Measurements from ENCODE around the gene DKC1. TPM values are rescaled to one million over a fixed set of nuclear protein-coding genes. Genes with fewer than 3 reads are reported as not detected.

Gene DKC1
- total RNA-seq, 4 donors from 2014 or later: 22.8 to 128 (median 39.0) TPM

DNA sequence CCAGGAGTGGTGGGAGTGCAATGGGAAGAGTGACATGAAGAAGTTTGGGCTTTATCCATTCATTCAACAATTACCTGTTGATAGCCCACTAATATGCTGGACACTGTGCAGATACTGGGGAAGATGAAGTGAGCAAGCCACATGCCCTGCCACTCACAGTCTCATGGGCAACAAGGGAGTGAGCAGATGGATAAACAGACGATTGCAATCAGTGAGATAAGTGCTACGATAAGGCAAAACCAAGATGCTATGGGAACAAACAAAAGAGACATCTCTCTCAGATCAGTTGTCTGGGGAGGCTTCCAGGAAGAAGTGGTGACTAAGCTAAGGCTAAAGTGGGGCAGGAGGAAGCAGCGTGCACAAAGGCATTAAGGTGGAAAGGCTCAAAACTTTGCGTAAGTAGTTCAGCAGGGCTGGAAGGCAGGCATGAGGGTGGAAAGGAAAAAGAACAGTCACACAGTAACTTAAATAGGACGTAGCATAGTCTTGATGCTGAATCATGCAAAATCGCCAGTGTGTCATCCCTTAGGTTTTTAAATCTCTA lies 43.5 kb upstream of the DKC1 start:
- H3K4me3 ChIP-seq: no peak overlapping the region

DNA sequence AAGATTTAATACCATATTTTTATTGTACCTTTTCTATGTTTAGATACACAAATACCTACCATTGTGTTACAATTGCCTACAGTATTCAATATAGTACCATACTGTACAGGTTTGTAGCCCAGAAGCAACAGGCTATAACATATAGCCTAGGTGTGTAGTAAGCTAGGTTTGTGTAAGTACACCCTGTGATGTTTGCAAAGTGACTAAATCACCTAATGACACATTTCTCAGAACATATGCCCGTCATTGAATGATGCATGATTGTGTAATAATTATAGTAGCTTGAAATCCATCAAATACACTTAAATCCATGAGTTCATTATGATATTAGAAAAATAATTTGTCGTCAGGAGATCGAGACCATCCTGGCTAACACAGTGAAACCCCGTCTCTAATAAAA lies 42.6 kb upstream of the DKC1 start:
- Histone ChIP-seq H3K4me3 (no peak overlapping the region), H3K36me3 (no peaks in the 10 kb centered on the region), H3K4me1 (no peaks in the 10 kb centered on the region), H3K27ac (no peak overlapping the region), H3K27me3 (no peaks in the 10 kb centered on the region), H3K9me3 (no peaks in the 10 kb centered on the region)
- TF ChIP-seq, protein P1, sequence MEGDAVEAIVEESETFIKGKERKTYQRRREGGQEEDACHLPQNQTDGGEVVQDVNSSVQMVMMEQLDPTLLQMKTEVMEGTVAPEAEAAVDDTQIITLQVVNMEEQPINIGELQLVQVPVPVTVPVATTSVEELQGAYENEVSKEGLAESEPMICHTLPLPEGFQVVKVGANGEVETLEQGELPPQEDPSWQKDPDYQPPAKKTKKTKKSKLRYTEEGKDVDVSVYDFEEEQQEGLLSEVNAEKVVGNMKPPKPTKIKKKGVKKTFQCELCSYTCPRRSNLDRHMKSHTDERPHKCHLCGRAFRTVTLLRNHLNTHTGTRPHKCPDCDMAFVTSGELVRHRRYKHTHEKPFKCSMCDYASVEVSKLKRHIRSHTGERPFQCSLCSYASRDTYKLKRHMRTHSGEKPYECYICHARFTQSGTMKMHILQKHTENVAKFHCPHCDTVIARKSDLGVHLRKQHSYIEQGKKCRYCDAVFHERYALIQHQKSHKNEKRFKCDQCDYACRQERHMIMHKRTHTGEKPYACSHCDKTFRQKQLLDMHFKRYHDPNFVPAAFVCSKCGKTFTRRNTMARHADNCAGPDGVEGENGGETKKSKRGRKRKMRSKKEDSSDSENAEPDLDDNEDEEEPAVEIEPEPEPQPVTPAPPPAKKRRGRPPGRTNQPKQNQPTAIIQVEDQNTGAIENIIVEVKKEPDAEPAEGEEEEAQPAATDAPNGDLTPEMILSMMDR (IDR thresholded peaks at IDR 0.05): no peak
- no peak for TF ChIP-seq POLR2A (IDR thresholded peaks at IDR 0.05)
- no peak for DNase-seq

More for the DNA sequence above, 43.5 kb upstream of the DKC1 start:
- H3K4me1 ChIP-seq: no peaks in the 10 kb centered on the region
- no peak for DNase-seq
- H3K9me3 ChIP-seq: no peaks in the 10 kb centered on the region
- peak overlapping the region in 1 of 4 donors; percentile 32 for H3K27ac ChIP-seq
- H3K36me3 ChIP-seq: no peaks in the 10 kb centered on the region
- H3K27me3 ChIP-seq: no peaks in the 10 kb centered on the region
- TF ChIP-seq, protein P1 (IDR thresholded peaks at IDR 0.05): no peak
- no peak for TF ChIP-seq POLR2A (IDR thresholded peaks at IDR 0.05)

DNA sequence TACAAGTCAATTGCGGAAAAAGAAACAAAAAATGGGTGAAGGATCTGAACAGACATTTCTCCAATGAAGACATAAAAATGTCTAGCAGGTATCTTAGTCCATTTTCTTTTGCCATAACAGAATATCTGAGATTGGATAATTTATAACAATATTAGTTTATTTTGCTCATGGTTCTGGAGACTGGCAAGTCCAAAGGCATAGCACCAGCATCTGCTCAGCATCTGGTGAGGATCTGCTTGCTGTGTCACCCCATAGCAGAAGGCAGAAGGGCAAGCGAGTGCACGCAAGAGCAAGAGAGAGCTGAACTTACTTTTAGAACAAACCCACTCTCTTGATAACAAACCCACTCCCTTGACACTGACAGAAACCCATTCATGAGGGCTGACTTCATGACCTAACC lies 41.5 kb upstream of the DKC1 start:
- H3K36me3 ChIP-seq: no peaks in the 10 kb centered on the region
- no peaks in the 10 kb centered on the region for H3K4me1 ChIP-seq
- DNase-seq: no peak
- TF ChIP-seq, protein P1 (IDR thresholded peaks at IDR 0.05): no peak
- no peak for TF ChIP-seq POLR2A (IDR thresholded peaks at IDR 0.05)
- H3K4me3 ChIP-seq: no peak overlapping the region
- H3K9me3 ChIP-seq: no peaks in the 10 kb centered on the region
- H3K27me3 ChIP-seq: no peaks in the 10 kb centered on the region
- no peak overlapping the region for H3K27ac ChIP-seq

DNA sequence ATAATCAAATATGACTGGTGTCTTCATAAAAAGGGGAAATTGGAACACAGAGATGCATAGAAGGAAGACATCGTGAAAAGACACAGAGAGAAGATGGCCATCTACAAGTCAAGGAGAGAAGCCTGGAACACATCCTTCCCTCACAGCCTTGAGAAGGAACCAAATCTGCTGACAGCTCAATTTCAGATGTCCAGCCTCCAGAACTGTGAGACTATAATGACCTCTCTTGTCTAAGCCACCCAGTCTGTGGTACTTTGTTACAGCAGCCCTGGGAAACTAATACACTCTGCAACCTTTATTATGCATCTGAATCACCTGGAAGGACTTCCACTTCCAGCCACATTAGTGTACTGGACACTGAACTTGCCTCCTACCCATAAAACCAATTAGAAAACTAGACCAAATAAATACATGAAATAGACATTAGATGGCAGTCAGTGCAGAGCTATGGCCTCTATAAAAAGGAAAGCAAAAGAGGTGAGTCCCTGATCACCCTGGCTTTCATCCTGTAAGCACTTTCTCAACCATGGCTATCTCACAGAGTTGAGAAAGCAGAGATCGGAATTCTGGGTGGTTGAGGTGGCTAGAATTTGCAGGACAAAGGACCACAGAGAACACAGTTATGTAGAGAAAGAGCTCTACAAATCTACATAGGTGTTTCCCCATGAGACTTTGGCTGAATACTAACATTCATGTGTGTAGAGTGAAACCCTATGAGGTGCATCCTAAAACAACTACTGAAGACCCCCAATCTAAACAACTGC lies 37.5 kb upstream of the DKC1 start:
- Histone ChIP-seq H3K36me3 (no peaks in the 10 kb centered on the region), H3K27ac (peak overlapping the region in 2 of 4 donors; percentile 13 to 46), H3K9me3 (no peaks in the 10 kb centered on the region), H3K27me3 (no peaks in the 10 kb centered on the region), H3K4me1 (peaks cover 0 to 7% (median 0%) of the 10 kb centered on the region in 4 donors), H3K4me3 (no peak overlapping the region)
- TF ChIP-seq, protein P1 (IDR thresholded peaks at IDR 0.05): peak in 1 of 6 experiments; percentile 8
- TF ChIP-seq POLR2A (IDR thresholded peaks at IDR 0.05): no peak
- DNase-seq: no peak

DNA sequence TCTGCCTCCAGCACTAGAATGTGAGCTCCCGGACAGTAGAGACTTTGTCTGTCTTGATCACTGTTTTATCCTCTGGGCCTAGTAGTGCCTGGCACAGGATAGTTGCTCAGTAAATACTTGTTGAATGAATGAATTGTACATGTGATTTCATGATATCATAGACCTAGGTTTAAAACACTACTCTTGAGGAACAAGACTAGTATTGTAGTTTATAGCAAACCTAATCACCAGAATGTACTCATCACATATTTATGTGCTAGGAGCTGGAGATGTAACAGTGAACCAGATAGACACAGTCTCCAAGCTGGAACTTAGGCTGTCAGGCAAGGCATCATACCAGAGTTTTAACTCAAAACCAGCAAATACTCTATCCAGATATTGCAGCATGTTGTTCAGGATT lies 35.2 kb upstream of the DKC1 start:
- no peaks in the 10 kb centered on the region for H3K9me3 ChIP-seq
- H3K27me3 ChIP-seq: no peaks in the 10 kb centered on the region
- no peaks in the 10 kb centered on the region for H3K36me3 ChIP-seq
- no peak for DNase-seq
- H3K27ac ChIP-seq: peak overlapping the region in 2 of 4 donors; percentile 63 to 85
- TF ChIP-seq, protein P1 (IDR thresholded peaks at IDR 0.05): no peak
- no peak for TF ChIP-seq POLR2A (IDR thresholded peaks at IDR 0.05)
- H3K4me1 ChIP-seq: peaks cover 0 to 14% (median 0%) of the 10 kb centered on the region in 4 donors
- no peak overlapping the region for H3K4me3 ChIP-seq

Measured in Peyer's patch (tissue), 4 donors.